ENCODE results near the gene KRTAP5-3.

GRCh38 chr11:1628506-1629325 is 20.5 kb upstream of the KRTAP5-3 start:
- TF ChIP-seq CHCHD3 (CRISPR knock-in tag; IDR thresholded peaks at IDR 0.05) (no peak), LCOR (CRISPR knock-in tag; IDR thresholded peaks at IDR 0.05) (no peak), SIN3A (IDR thresholded peaks at IDR 0.05; ENCODE audit: borderline replicate concordance in 2 of 2, control insufficient read depth in 1 of 2, low read depth in 2 of 2, low read length in 2 of 2) (no peak), CTCF (IDR thresholded peaks at IDR 0.05 in 2 of 3, conservative IDR thresholded peaks at IDR 0.05 in 1 of 3; ENCODE audit: insufficient read depth in 2 of 3, low read depth in 1 of 3, low read length in 3 of 3) (peak; percentile 88 to 91 (median 90)), MAX (CRISPR knock-in tag; IDR thresholded peaks at IDR 0.05) (no peak), SIX5 (IDR thresholded peaks at IDR 0.05; ENCODE audit: borderline replicate concordance in 1 of 2, insufficient read depth in 1 of 2, low read depth in 1 of 2, low read length in 2 of 2) (no peak), CHD1 (IDR thresholded peaks at IDR 0.05; ENCODE audit: low read length) (no peak), TGIF2 (CRISPR knock-in tag; IDR thresholded peaks at IDR 0.05) (no peak), PPARD (CRISPR knock-in tag; IDR thresholded peaks at IDR 0.05) (no peak), NR2F6 (CRISPR knock-in tag; IDR thresholded peaks at IDR 0.05) (no peak), POLR2A (conservative IDR thresholded peaks at IDR 0.05) (no peak), DACH1 (IDR thresholded peaks at IDR 0.05; ENCODE audit: partially characterized antibody) (no peak)

All from K562 (cell line).